Smooth muscle cell (in vitro differentiated cells): ENCODE results near the gene MICAL2. TPM values are rescaled to one million over a fixed set of nuclear protein-coding genes. Genes with fewer than 3 reads are reported as not detected.
A peak's percentile ranks its signal among the peaks of the same experiment; 100 is the strongest.

ENCODE experiments used
- DNase-seq: peaks from one replicate; lab custom pipeline; 2025; ENCODE audit not compliant: unreplicated experiment; lab: John Stamatoyannopoulos, UW
- H2AFZ ChIP-seq: fragments of 200-600 bp; sonication (generic); 2 replicates; pipeline ENCODE4 v1.6.0; 2016; ENCODE audit warnings: antibody characterized with exemption, low read depth, mild to moderate bottlenecking
- H3F3A ChIP-seq: fragments of 200-600 bp; sonication (generic); 2 replicates; pipeline ENCODE4 v1.6.0; 2017; ENCODE audit warnings: antibody characterized with exemption, low read depth
- H3K27ac ChIP-seq: fragments of 200-600 bp; sonication (generic); 2 replicates; pipeline ENCODE4 v1.5.1; 2016; ENCODE audit warnings: low read depth, mild to moderate bottlenecking
- H3K27me3 ChIP-seq: fragments of 200-600 bp; sonication (generic); 2 replicates; pipeline ENCODE4 v1.6.1; 2016; ENCODE audit warnings: low read depth, mild to moderate bottlenecking
- H3K36me3 ChIP-seq: fragments of 200-600 bp; sonication (generic); 2 replicates; pipeline ENCODE4 v1.5.1; 2016; ENCODE audit warnings: low read depth
- H3K4me1 ChIP-seq: fragments of 200-600 bp; sonication (generic); 2 replicates; pipeline ENCODE4 v1.5.1; 2016; ENCODE audit warnings: low read depth
- H3K4me2 ChIP-seq: fragments of 200-600 bp; sonication (generic); 2 replicates; pipeline ENCODE4 v1.6.0; 2016; ENCODE audit warnings: mild to moderate bottlenecking
- H3K4me3 ChIP-seq: fragments of 200-600 bp; sonication (generic); 2 replicates; pipeline ENCODE4 v1.5.1; 2016; ENCODE audit warnings: mild to moderate bottlenecking
- H3K79me2 ChIP-seq: fragments of 200-600 bp; sonication (generic); 2 replicates; pipeline ENCODE4 v1.6.0; 2016; ENCODE audit warnings: low read depth, mild to moderate bottlenecking
- H3K9ac ChIP-seq: fragments of 200-600 bp; sonication (generic); 2 replicates; pipeline ENCODE4 v1.6.0; 2016; ENCODE audit warnings: low read depth
- H3K9me3 ChIP-seq: fragments of 200-600 bp; sonication (generic); replicated peaks from 2 replicates; pipeline ENCODE4 v1.5.1; 2016; ENCODE audit warnings: low read depth
- H4K20me1 ChIP-seq: fragments of 200-600 bp; sonication (generic); 2 replicates; pipeline ENCODE4 v1.6.0; 2016; ENCODE audit warnings: low read depth
- CTCF ChIP-seq: fragments of 200-600 bp; sonication (generic); IDR thresholded peaks from 2 replicates; pipeline ENCODE4 v1.5.1; 2017; ENCODE audit warnings: borderline replicate concordance, mild to moderate bottlenecking, antibody characterized with exemption; ENCODE audit not compliant: insufficient read depth, poor library complexity, severe bottlenecking
- WGBS: methylation state at CpG from one replicate; pipeline ENCODE4 v1.1.7; 2016; ENCODE audit warnings: low lambda C conversion rate; 5-methylcytosine and 5-hydroxymethylcytosine counted together
- polyA plus RNA-seq: library from polyadenylated mRNA; unstranded; fragments of >200 nt; fragmentation: Nextera tagmentation; extraction: Ambion mirVana; gene quantifications from 2 replicates; pipeline ENCODE4 v1.2.1, GENCODE V29; 2016
- total RNA-seq: library from RNA; depleted of rRNA; stranded (reverse); fragments of >200 nt; gene quantifications from 2 replicates; pipeline ENCODE4 v1.2.3, GENCODE V29; 2014

Gene MICAL2
- total and polyA plus RNA-seq, 2 experiments from 2014 or later, result 161 to 287 TPM

GRCh38 chr11:12196308-12196707 is 85.9 kb downstream of the MICAL2 start:
- Histone ChIP-seq H3K4me3 (no peak overlapping the region), H3K4me2 (peak overlapping the region; percentile 29), H3K9ac (no peak overlapping the region), H3K9me3 (no peaks in the 10 kb centered on the region), H3K4me1 (peaks cover 21% of the 10 kb centered on the region), H3K27me3 (no peaks in the 10 kb centered on the region), H3K79me2 (peaks cover 63% of the 10 kb centered on the region), H3F3A (peaks cover 27% of the 10 kb centered on the region), H3K27ac (peak overlapping the region; percentile 96), H2AFZ (no peak overlapping the region), H4K20me1 (no peaks in the 10 kb centered on the region), H3K36me3 (no peaks in the 10 kb centered on the region)
- DNase-seq, result no peak
- no peak for TF ChIP-seq CTCF
- WGBS, result 93% methylated on average over 2 of the region's 2 CpGs

GRCh38 chr11:12196872-12197271 is 86.5 kb downstream of the MICAL2 start:
- Histone ChIP-seq H3K9ac (no peak overlapping the region), H3K4me2 (peak overlapping the region; percentile 24), H3K27me3 (no peaks in the 10 kb centered on the region), H3K27ac (peak overlapping the region; percentile 96), H3K9me3 (no peaks in the 10 kb centered on the region), H3K79me2 (peaks cover 57% of the 10 kb centered on the region), H3K4me3 (no peak overlapping the region), H3K4me1 (peaks cover 21% of the 10 kb centered on the region), H4K20me1 (no peaks in the 10 kb centered on the region), H3F3A (peaks cover 27% of the 10 kb centered on the region), H3K36me3 (no peaks in the 10 kb centered on the region), H2AFZ (no peak overlapping the region)
- no peak for DNase-seq
- TF ChIP-seq CTCF, result no peak

- Histone ChIP-seq H3K9ac (no peak overlapping the region), H3K79me2 (peaks cover 48% of the 10 kb centered on the region), H4K20me1 (no peaks in the 10 kb centered on the region), H3K4me2 (no peak overlapping the region), H3K9me3 (no peaks in the 10 kb centered on the region), H3K27me3 (no peaks in the 10 kb centered on the region), H3K4me1 (peaks cover 26% of the 10 kb centered on the region), H3K4me3 (no peak overlapping the region), H3F3A (peaks cover 40% of the 10 kb centered on the region), H3K36me3 (no peaks in the 10 kb centered on the region), H3K27ac (peak overlapping the region; percentile 96), H2AFZ (no peak overlapping the region)
- DNase-seq, result no peak
- 94% methylated on average over 8 of the region's 8 CpGs for WGBS
- no peak for TF ChIP-seq CTCF
Observed at GRCh38 chr11:12198251-12199222, 88.1 kb downstream of the MICAL2 start.
